Omental fat pad (tissue), 4 donors: ENCODE data around the gene OSBPL10. TPM values are rescaled to one million over a fixed set of nuclear protein-coding genes. Genes with fewer than 3 reads are reported as not detected.

ENCODE experiments used
- ATAC-seq: fragments of 150-250 bp; one replicate; pipeline ENCODE4 v1.9.1; 2016; ENCODE audit warnings: mild to moderate bottlenecking, moderate library complexity; ENCODE audit not compliant: low FRiP score
- DNase-seq: peaks from one replicate; pipeline ENCODE4 v3.0.0-alpha.2; 2019; ENCODE audit warnings: low spot score
- total RNA-seq, 4 donors: library from RNA; depleted of rRNA; stranded (reverse); fragments of >200 nt; gene quantifications; one replicate each; pipeline ENCODE4 v1.1.0, GENCODE V29; 2016
- TF ChIP-seq, protein P1 (sequence below), 3 donors: fragments of 450-650 bp; IDR thresholded peaks; one replicate each; pipeline ENCODE4 v1.5.1; 2016 to 2017; ENCODE audit warnings: antibody characterized with exemption in 3 of 3, mild to moderate bottlenecking in 3 of 3, moderate library complexity in 2 of 3

OSBPL10 gene
- total RNA-seq, 4 donors from 2014 or later = 6.3 to 67.1 (median 10.5) TPM

DNA sequence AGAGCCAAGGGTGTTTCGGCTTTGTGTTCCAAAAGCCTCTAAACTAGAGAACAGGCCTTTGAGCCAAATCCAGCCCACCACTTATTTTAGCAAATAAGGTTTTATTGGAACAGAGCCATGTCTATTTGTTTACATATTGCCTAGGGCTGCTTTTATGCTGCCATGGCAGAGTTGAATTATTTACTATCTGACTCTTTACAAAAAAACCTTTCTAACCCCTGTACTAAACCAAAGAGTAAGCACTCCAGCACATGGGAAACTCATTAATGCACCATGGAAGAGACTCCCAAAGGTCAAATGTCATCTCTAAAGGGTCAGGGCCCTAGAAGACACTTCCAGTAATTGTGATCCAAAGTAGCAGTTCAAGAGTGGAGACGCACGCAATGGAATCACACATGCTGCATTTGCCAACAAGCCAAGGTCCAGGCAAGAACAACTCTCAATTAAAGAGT lies 22.3 kb downstream of the OSBPL10 start:
- ATAC-seq = no peak
- TF ChIP-seq, protein P1, sequence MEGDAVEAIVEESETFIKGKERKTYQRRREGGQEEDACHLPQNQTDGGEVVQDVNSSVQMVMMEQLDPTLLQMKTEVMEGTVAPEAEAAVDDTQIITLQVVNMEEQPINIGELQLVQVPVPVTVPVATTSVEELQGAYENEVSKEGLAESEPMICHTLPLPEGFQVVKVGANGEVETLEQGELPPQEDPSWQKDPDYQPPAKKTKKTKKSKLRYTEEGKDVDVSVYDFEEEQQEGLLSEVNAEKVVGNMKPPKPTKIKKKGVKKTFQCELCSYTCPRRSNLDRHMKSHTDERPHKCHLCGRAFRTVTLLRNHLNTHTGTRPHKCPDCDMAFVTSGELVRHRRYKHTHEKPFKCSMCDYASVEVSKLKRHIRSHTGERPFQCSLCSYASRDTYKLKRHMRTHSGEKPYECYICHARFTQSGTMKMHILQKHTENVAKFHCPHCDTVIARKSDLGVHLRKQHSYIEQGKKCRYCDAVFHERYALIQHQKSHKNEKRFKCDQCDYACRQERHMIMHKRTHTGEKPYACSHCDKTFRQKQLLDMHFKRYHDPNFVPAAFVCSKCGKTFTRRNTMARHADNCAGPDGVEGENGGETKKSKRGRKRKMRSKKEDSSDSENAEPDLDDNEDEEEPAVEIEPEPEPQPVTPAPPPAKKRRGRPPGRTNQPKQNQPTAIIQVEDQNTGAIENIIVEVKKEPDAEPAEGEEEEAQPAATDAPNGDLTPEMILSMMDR (IDR thresholded peaks at IDR 0.05) = no peak

DNA sequence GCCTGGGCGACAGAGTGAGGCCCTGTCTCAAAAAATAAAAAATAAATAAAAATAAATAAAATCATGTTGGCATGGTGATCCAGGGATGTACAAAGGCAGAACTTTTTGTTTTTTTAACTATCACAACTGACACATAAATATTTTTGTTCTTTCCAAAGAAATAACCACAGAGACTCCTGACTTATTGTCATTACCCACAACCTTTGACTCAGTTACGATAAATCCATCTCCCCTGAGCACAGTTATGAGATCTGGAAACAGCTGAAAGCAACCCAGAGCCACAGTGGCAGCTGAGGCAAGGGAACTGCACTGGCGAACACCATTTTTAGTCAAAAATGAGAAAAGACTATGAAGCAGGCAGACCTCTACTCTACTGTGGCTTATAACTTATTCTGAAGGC lies 24.0 kb downstream of the OSBPL10 start:
- ATAC-seq (no peak), DNase-seq (no peak)
- TF ChIP-seq, protein P1 (IDR thresholded peaks at IDR 0.05) = no peak

More for the DNA sequence above, 22.3 kb downstream of the OSBPL10 start:
- DNase-seq = no peak

DNA sequence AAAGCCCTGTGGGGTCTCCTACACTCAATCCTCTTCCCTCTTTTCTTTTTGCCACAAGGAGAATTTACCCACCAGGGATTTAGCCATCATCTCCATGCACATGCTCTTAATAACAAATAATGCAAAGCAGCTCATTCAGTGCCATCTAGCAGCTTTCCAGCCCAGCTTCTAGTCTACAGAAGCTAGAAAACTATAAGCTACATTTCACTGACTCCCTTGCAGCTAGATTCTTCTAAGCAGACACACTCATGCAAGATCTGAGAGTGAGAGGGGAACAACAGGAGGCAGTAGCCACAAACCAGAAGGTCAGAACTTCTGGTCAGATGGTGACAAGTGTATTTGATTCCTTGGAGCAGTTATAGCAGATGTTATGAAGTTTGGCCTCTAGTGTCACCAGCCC lies 25.5 kb downstream of the OSBPL10 start:
- no peak for ATAC-seq
- TF ChIP-seq, protein P1 (IDR thresholded peaks at IDR 0.05) = no peak

DNA sequence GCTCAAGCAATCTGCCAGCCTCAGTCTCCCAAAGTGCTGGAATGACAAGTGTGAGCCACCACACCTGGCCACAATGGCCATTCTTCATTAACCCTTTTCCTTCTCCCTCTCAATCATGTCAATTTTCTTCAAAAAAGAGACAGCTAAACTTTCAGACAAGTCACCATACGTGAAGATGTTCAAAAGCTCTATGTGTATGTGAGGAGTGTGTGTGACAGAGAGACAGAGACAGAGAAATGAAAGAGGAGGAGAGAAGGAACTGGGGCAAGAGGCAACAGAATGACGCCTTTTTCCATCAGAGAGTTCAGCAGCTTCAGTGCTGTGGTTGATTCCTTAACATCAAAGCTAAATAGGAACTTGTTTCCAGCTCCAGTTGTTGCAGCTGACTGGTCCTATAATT lies 27.4 kb downstream of the OSBPL10 start:
- ATAC-seq (no peak), DNase-seq (no peak)
- TF ChIP-seq, protein P1 (IDR thresholded peaks at IDR 0.05) = no peak

More for the DNA sequence above, 25.5 kb downstream of the OSBPL10 start:
- DNase-seq = no peak

DNA sequence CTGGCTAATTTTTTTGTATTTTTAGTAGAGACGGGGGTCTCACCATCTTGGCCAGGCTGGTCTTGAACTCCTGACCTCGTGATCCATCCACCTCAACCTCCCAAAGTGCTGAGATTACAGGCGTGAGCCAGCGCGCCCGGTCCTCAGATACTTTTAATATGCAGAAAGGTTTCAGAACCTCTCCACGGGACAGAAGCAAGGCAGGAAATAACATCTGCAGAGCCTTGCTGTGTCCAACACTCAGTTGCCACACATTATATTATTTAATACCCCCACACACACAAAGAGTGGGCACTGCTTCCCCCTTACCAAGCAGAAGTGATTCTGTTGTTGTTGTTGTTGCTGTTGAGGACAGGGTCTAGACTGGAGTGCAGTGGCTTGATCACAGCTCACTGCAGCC lies 28.0 kb downstream of the OSBPL10 start:
- TF ChIP-seq, protein P1 (IDR thresholded peaks at IDR 0.05) = no peak
- no peak for ATAC-seq
- DNase-seq = no peak

DNA sequence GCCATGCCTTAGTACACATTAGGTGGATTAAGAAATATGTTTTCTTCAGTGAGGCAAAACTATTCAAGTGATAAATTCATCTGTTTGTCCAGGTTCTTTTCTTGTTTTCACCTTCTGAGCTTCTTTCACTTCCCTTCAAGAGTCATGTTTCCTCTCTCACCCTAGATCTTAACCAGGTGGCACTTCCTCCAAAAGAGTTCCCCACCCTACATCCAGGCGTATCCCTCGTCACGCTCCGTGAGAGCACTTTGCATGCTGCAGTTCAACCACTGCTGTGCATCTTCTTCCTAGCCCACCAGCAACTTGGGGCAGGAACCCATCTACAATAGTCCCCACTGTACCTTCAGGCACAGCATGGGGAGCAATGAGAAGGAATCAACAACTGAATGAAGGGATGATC lies 28.9 kb downstream of the OSBPL10 start:
- TF ChIP-seq, protein P1 (IDR thresholded peaks at IDR 0.05) = no peak
- DNase-seq = no peak
- no peak for ATAC-seq

DNA sequence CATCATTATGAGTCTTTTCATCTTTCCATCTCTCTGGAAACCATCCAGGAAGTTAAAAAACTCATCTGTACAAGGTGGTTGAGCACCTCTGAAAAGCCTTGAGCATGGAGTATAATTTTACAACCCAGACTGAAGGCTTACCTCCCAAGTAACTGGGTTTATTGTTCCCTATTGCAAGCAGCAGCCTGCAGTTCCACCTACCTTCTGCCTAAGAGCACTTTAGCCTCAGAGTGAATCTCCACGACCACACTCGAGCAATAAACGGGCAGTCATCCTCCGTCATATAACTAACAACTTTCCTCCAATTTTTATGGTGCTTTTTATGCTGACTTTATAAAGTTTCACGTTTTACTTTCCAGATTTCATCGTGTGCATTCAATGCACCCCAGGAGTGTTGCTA lies 32.8 kb downstream of the OSBPL10 start:
- TF ChIP-seq, protein P1 (IDR thresholded peaks at IDR 0.05) = no peak
- no peak for DNase-seq
- no peak for ATAC-seq
